CD4-positive, alpha-beta T cell treated with Interferon alpha-2 for 1 hour (primary cell): Measurements from ENCODE around the gene PDE9A.

Source experiments
- DNase-seq, 2 donors: peaks; one replicate each; pipeline ENCODE4 v3.0.0-alpha.2; 2020 to 2022

PDE9A gene

DNA sequence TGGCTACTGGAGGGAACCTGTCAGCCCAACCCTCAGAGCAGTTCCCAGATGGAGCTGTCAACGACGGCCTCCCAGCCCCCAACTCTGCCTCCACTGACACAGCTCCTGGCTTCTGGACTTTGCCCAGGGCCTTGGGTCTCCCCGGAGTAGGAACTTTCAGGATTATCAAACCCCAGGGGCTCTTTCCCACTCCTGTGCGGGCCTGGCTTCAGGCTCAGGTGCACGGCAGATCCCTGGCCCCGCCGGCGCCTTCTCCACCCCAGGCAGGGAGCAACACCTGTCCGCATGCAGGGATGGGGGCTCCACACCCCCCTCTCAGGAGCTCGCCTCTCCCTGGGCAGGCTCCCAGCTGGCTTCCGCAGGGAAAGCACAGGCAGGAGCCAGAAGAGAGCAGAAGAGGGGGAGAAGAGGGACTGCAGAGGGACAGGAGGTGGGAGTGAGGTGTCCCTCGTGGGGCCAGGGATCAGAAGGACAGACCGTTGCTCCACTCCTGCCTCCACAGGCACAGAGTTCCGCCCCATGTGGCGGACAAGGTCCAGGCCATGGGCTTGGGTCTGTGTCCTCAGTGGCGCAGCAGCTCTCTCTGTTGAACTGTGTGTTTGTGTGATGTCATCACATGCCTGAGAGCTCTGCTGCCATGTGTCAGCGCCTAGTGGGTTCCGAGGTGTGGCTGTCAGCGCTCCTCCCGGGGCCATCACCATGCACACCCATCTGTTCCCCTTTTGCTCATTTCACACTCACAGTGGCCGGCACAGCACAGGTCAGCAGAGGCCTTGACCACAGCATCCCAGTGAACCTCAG, 107.7 kb downstream of the PDE9A start:
- no peak for DNase-seq

DNA sequence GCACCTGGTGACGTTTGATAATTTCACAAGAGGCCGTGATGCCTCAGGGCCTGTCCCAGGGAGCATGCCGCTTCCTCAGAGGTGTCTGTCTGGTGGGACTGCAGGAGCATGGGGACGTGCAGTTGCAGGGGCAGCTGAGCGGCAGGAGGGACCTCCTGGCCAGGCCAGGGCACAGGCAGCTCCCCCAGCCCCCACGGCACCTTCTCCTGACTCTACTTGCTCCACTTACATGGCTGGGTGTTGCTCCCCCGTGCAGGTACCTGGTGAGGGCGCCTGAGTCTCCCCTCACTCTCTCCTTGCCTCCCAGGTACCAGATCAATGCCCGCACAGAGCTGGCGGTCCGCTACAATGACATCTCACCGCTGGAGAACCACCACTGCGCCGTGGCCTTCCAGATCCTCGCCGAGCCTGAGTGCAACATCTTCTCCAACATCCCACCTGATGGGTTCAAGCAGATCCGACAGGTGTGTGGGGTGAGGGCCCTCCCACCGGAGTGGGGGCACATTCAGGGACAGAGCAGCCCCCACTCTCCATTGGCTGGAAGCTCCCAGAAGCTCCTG, 108.4 kb downstream of the PDE9A start:
- DNase-seq = no peak

- DNase-seq = peak in 1 of 2 donors; percentile 30
Observed at GRCh38 chr21:42763581-42764442, 110.4 kb downstream of the PDE9A start.

DNA sequence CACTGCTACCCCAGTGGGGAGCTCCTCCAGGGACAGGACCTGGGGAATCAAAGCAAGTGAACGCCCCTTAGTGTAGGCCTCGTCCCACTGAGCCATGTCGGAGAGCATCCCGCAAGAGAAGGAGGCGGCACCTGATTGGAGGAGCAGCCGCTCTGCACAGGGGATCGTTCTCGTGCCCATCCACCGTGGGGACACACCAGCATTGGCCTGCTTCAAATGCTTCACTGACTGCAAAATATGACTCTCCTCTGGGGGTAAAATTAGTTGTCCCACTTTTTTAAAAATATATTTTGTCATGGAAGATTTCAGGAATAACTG, 111.0 kb downstream of the PDE9A start:
- no peak for DNase-seq

DNA sequence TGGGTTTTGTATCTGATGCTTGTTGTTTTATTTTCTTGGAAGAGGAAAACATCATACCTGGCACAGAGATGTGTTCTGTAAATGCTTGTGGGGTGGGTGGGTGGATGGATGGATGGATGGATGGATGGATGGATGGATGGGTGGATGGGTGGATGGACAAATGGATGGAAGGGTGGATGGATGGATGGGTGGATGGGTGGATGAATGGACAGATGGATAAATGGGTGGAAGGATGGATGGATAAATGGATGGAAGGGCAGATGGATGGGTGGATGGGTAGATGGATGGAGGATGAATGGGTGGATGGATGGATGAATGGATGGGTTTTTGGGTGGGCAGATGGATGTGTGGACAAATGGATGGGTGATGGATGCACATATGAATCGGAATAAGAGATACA, 111.5 kb downstream of the PDE9A start:
- no peak for DNase-seq

GRCh38 chr21:42765656-42766055, 112.2 kb downstream of the PDE9A start:
- no peak for DNase-seq

DNA sequence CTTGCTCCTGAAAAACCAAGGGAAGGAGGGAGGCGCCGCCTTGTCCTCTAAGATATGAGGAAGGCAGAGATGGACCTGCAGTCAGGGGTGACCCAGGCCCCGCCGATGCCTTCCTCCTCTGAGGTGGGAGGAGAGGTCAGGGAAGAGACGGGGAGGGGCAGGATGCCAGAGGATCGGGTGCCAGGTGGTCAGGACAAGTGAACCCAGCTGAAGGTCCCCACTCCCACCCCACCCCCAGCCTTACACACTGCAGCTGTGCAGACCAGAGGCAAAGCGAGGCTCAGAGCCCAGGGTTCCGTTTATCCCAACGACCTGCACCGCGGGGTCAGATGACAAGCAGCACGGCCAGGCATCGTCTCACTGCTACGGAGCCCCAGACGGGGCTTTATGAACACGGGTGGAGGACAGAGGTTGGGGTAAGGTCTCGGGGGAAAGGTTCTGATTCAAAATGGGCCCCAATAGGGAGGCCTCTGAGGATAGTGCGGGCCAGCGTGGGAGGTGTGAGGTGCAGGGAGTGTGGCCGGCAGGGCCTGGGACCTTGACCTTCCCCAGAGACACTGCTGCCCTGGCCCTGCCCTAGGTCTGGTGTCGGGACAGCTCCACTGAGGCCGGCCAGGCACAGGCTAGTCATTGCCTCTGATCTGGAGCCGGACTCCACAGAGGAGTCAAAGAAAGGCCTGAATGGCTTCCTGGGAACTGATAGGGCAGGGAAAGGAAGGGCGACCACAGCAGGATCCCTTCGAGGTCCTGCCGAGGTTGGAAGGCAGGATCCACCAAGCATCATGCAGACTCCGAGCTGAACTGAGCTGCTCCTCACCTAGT, 113.5 kb downstream of the PDE9A start:
- no peak for DNase-seq

- no peak for DNase-seq
Observed at GRCh38 chr21:42767561-42767835, 114.1 kb downstream of the PDE9A start.

- no peak for DNase-seq
Observed at GRCh38 chr21:42768324-42769121, 115.1 kb downstream of the PDE9A start.

DNA sequence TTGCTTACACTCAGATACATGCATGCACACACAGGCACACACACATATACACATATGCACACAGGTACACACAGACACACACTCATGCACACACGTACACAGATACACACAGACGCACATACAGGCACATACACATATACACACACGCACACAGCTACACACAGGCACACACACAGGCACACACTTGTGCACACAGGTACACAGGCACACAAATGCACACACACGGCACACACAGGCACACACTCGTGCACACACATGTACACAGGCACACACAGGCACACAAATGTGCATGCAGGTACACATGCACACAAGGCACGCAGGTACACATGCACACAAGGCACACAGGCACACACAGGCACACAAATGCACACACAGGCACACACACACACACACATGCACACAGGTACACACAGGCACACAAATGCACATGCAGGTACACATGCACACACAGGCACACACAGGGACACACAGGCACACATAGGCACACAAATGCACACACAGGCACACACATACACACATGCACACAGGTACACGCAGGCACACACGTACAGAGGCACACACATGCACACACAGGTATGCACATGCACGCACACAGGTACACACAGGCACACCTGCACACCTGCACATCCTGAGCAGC, 115.9 kb downstream of the PDE9A start:
- no peak for DNase-seq

DNA sequence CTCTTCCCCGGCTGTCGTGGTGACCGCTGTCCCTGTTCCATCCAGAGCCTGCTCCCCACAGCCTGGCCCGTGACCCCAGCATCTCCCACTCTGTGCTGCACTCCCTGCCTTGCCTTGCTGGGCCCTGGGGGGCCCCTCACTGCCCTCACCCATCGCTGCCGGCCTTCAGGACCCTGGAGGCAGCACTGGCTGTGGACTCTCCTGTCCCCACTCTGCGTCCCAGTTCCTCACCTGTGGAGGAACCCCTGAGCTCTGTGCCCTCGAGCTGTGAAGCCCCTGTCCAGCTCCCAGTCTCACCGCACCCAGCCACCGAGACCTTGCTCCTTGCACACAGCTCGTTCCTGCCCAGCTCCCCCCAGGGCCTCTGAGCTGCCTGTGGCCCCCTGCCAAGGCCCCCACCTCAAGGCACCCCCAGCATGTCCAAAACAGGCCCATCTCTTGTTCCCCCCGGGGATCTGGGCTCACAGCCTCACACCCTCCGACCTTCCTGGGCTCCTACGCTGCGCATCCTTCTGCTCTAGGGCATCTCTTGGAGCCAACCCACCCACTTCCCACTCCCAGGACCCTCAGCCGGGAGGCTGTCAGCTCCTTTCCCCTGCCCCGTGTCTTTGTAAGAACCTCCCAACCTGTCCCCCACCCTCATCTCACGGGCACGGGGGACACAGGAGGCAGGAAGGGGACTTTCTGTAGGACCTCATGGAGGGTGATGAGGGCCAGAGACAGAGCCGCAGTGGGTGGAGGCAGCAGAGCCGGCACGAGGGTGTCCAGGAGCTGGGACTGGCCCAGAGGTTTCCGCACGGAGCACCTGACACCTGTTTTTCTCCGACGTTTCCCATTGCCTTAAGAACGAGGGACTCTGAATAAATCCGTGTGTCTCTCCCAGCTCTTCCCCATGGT, 116.6 kb downstream of the PDE9A start:
- DNase-seq = no peak

DNA sequence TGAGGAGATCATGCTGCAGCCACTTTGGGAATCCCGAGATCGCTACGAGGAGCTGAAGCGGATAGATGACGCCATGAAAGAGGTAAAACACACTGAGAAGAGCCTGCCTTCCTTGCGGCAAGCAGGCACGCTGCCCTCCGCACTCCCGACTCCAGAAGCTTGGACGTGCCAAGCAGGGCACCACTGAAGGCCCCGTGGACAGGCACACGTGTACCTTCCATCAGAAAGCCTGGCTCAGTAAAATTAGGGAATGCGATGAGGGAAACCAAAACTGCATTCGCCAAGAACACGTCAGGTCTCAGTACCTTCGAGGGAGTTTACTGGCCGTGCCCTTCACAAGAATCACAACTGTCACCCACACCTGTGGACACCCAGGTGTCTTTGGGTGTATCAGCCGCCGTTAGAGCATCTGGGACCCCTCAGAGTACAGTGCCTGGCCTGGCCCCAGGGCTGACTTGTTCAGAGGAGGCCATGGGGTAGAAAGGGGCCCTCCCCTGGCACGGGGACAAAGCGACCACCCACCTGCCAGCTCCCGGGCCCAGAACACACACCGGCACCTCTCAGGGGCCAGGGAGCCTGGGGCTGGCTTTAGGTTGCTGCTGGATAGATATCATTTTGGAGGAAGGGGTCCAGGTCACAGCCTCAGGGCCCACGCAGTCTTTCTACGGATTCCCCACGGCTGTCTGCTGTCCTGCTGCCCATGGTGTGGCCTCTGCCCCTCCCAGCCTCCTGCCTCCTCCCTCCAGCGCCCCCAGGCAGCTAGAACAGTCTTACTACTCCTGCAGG, 117.5 kb downstream of the PDE9A start:
- DNase-seq = no peak

- DNase-seq = no peak
Observed at GRCh38 chr21:42771503-42771805, 118.0 kb downstream of the PDE9A start.

DNA sequence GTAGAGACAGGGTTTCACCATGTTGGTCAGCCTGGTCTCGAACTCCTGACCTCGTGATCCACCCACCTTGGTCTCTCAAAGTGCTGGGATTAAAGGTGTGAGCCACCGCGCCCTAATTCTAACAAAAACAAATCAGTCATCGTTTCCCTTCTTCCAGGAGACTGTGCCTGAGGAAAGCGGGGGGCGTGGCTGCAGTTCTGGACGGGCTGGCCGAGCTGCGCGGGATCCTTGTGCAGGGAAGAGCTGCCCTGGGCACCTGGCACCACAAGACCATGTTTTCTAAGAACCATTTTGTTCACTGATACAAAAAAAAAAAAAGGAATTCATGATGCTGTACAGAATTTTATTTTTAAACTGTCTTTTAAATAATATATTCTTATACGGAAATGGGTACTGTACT, 121.7 kb downstream of the PDE9A start:
- no peak for DNase-seq

- DNase-seq = no peak
Observed at GRCh38 chr21:42775891-42776290, 122.5 kb downstream of the PDE9A start.

DNA sequence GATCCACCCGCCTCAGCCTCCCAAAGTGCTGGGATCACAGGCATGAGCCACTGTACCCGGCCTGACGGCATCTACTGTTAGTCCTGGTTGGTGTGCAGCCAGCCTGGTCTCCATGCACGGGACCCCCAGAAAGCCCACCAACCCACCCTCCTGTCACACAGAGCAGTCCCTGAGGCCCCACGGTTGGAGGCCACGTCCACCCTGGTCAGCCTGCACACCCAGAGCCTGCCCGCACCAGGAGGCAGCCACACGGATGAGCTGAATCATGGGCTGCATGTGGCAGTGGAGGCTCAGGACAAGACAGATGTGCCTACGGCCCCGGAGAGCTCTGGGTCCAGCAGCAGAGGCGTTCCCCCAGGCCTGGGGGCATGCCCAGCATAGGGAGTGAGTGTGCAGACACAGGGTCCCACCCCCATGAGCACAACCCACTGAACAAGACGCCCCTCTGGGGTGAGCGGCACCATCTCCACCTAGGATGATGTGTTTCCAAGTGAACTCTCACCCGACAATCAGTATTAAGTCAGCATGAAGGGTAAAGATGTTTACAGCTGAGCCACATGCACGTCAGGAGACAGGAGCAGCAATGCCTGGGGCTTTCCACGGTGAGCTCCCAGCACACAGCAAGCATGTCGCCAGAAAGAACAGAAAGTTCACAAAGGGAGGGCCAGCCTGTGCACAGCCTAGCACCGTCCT, 123.8 kb downstream of the PDE9A start:
- DNase-seq = no peak

DNA sequence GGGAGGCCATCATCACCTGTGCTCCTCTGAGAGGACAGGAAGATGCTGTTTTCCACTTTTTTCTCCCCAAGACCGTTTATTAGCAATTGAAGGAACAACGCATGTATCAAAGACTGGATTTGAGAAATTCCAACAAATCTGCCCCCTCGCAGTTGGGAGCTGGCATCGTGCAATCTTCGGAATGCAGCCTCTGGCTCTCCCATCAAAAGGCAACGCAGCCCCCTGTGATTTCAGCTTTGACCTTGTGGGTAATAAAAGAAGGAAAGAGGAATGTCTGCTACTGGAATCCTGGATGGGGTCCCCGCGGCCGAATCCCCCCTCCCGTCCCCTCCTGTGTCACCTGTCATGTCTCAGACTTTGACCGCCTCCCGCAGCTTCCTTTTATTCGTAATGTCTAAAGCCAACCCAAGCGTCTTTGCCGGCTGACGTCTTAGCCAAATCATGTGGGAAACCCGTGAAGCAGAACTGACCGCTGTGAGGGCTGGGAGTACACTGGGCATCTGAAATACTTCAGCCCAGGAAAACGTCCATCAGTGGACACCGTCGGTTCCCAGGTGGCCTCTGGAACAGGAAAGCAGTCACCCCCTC, 124.4 kb downstream of the PDE9A start:
- peak in 1 of 2 donors; percentile 34 for DNase-seq

DNA sequence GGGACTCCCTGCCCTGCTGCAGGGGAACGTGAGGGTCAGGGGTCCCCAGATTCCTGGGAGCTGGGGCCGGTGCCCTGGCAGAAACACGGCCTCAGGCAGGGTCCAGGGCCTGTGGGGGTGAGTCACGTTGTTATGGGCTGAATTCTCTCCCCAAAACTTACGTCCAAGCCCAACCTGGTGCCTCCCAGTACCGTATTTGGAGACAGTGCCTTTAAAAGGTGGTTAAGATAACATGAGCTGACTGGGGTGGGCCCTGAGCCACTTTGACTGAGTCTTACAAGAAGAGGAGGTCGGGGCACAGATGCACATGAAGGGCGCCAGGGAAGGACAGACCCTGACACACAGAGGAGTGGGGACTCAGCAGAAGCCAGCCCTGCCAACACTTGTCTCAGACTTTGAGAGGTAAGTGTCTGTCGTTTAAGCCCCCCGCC, 126.0 kb downstream of the PDE9A start:
- no peak for DNase-seq

DNA sequence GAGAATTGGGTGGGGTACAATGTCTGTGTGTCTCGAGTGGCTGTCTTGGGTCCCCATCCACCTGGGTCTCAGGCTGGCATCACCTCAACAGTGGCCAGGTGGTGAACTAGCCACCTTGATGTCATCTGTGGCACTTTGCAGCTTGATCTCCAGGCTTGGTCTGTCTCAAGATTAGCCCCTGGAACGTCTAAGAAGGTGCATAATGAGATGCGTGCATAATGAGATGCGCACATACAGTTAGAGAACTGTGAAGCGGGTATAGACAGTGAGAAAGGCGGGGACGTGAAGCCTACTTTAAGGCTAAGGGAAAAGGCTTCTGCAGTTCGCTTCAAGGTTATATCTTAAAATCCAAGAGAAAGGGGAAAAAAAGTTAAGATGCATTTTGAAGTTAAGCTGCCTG, 127.2 kb downstream of the PDE9A start:
- DNase-seq = no peak
